Measurements from ENCODE around the gene GAP43.
"Not testable (repeated sequence)": the region's sequence is repeated elsewhere in the genome, so short reads cannot be mapped to it uniquely, and the experiment has no call there.

GAP43 gene

GRCh38 chr3:115699706-115700105 lies 76.4 kb downstream of the GAP43 start:
- no peak for DNase-seq

DNA sequence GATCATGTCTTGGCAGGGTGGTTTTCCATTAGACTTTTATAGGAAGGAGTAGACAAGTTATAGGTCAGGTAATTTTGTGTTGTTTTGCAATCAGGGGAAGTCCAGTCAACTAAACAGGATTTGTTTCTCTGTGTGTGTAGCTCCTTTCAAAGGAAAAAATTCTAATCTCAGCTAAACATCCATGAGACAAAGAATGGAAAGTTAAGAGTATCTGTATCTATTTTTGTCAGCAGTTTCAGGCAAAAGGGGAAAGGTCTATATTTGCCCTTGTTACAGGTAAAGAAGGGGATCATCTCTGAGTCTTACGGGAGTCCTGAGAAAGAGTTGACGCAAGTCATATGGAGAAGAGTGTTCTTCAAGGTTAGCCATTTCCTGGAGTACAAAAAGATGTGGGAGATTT lies 79.3 kb downstream of the GAP43 start:
- DNase-seq: no peak

DNA sequence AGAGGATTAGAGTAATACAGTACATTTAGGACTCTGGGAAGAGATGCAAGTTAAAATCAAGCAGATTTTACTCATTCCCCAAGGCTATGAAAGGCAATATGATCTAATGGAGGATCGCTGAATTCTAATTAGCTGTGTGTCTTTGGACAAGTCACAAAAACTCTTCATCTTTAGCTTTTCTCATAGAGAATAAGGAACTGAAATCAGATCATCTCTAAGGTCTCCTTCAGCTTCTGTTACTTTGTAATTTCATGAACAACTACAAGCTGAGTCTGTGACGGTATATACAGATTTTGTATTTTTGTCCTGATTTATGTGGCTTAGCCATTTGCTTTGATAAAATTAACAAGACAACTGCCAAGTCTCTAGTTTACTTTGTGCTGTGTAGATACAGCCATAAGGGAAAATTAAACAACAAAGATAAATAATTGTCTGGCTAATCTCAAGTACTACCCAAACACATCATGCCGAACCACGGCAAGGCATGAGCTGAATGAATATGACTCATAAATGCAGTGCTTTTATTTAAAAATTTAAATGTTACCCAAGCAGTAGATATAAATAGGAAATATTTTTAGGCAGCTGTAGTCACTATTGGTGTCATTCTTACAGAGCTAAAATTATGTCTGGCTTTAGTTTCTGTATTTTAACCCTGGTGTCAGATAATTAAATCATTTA lies 81.5 kb downstream of the GAP43 start:
- no peak for DNase-seq

GRCh38 chr3:115706311-115706829 lies 83.1 kb downstream of the GAP43 start:
- no peak for DNase-seq

GRCh38 chr3:115708540-115708939 lies 85.2 kb downstream of the GAP43 start:
- DNase-seq: no peak

DNA sequence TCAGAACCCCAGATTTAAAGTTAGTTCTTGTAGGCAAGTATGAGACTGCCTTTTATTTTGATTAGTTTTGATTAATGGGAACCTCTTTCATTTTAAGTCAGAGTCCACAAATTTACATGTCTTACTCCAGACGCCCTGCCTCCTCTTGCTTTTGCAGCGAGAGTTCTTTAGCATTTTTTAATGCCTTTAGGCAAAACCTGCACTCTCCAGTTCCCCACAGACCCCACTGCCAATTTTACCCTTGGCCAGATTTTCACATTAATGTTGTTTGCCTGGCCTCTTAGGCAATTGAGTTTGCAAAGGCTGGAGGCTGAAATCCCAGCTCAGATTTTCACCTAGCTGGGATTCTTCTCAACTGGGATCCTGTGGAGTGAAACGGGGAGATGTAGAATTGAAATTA lies 85.8 kb downstream of the GAP43 start:
- no peak for DNase-seq

- no peak for DNase-seq
Measured at GRCh38 chr3:115709931-115710330, 86.6 kb downstream of the GAP43 start.

DNA sequence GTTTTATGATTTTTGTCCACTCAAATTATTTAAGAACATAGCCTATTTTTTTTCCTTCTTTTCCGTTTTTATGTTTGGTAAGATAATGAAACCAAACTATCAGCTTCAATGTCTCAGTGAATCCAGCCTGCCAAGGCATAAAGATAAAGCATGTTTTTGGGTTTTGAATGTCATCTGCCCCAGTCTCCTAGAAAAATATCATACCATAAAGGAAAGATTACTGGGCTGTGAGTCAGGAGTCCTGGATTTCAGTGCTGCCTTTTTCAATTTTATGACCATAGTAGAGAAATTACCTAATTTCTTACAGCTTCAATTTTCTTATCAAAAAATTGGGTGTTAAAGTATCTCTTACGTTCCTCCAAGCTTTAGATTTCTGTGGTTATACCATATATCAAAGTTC lies 87.5 kb downstream of the GAP43 start:
- DNase-seq: no peak

- DNase-seq: no peak
Measured at GRCh38 chr3:115712871-115713270, 89.6 kb downstream of the GAP43 start.

DNA sequence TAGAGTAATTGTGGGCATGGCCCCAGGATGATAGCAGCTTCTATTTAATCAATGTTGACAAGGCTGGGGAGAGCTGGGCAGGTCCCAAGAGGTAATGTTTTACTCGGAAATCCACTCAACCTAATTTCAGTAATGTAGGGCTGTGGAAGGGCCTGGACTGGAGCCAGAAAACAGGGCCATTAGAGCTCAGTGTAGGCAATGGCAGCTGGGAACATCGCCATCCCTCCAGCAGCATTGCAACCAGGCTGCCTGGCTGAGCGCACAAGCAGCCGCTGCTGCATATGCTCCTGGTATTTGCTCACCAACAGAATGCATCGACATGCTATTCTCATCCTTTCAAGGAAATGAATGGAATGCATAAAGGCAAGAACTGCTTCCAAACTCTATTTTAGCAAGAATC lies 90.0 kb downstream of the GAP43 start:
- no peak for DNase-seq

- DNase-seq: no peak
Measured at GRCh38 chr3:115715241-115715745, 92.0 kb downstream of the GAP43 start.

DNA sequence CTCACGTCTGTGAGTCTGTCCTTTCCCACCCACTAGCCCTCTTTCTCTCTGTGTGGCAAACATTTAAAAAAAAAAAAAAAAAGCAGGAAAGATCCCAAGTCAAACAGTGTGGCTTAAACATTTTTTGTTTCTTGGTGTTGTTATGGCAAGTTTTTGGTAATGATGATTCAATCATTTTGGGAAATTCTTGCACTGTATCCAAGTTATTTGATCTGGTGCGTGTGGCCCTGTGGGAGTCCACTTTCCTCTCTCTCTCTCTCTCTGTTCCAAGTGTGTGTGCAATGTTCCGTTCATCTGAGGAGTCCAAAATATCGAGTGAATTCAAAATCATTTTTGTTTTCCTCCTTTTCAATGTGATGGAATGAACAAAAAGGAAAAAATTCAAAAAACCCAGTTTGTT lies 97.7 kb downstream of the GAP43 start:
- no peak for DNase-seq

DNA sequence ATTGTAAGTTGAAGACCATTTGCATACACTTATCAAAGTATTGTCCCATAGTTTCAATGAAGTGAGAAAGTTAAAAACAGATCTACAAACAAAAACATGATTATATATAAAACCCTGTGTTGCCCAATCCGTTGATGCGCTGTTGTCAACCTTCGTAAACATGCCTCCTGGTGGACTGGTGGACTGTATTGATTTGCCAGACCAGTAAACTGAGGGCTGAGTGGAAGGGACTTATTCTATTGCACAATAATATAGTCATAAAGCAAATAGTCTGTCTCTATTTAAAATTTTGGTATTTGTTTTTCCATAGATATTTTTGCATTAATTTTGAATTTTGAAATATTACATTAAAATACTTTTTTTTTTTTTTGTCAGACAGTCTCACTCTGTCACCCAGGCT lies 102.5 kb downstream of the GAP43 start:
- no peak for DNase-seq

DNA sequence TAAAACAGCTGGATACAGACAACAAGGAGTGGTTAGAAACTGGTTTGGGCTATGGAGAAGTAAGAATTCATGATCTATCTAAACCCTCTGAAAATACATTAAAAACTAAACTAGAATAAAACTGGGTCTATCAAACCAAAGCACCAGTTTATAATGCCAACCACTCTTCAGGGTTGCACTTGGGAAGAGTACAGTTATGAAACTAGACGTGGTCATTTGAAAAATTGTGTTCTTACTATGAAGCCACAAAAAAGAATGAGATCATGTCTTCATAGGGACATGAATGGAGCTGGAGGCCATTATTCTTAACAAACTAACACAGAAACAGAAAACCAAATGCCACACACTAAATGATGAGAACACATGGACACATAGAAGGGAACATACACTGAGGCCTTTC lies 103.8 kb downstream of the GAP43 start:
- no peak for DNase-seq

- no peak for DNase-seq
Measured at GRCh38 chr3:115728013-115728412, 104.7 kb downstream of the GAP43 start.

DNA sequence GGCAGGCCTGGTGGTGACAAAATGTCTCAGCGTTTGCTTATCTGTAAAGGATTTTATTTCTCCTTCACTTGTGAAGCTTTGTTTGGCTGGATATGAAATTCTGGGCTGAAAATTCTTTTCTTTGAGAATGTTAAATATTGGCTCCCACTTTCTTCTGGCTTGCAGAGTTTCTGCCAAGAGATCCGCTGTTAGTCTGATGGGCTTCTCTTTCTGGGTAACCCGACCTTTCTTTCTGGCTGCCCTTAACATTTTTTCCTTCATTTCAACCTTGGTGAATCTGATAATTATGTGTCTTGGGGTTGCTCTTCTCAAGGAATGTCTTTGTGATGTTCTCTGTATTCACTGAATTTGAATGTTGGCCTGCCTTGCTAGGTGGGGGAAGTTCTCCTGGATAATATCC lies 113.0 kb downstream of the GAP43 start:
- DNase-seq: not testable (repeated sequence)

GRCh38 chr3:115741650-115742049 lies 118.3 kb downstream of the GAP43 start:
- no peak for DNase-seq

DNA sequence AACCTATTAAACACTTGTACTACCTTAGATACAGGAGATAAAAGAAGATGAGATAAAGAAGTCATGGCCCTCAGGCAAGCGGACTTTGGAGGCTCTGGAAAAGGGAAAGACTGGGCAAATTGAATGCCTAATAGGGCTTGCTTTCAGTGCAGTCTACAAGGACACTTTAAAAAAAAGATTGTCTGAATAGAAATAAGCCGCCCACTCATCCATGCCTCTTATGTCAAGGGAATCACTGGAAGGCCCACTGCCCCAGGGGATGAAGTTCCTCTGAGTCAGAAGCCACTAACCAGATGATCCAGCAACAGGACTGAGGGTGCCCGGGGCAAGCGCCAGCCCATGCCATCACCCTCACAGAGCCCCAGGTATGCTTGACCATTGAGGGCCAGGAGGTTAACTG lies 121.2 kb downstream of the GAP43 start:
- not testable (repeated sequence) for DNase-seq

GRCh38 chr3:115752978-115753377 lies 129.7 kb downstream of the GAP43 start:
- not testable (repeated sequence) for DNase-seq

- no peak for DNase-seq
Measured at GRCh38 chr3:115758076-115758763, 134.9 kb downstream of the GAP43 start.

DNA sequence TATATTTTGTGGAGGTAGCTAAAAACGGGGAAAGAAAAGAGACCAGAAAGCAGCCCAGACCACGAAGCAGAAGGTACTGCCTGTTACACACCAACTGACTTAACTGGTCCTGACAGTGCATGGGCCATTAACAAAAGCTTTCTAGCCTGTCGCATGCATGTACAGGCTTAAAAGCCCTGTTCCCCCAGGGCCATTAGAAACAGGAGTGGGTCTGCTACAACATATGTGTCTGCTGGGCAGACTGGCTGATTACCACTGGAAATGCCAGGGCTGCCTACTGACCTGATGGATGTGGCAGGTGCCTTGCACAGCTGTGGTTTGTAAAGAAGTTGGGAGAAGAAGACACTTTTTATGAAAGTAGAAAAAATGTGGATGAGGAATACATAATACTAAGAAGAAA lies 137.4 kb downstream of the GAP43 start:
- DNase-seq: no peak

DNA sequence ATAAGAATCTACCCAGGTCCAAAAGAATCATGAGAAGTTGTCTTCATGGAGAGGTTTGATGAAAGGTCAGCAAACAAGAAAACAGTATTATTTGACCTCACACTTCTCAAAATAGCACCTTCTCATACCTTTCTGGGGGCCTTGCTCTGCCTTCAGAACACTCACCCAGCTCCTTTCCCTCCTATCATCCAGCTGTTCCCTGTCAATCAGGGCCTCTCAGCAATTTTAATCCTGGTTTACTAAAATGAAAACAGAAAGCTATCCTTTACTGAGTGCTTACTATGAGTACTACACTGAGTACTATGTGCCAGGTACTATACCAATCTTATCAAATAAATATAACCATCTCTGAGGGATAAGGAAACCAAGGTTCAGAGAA lies 138.6 kb downstream of the GAP43 start:
- no peak for DNase-seq

- DNase-seq: no peak
Measured at GRCh38 chr3:115766587-115767482, 143.5 kb downstream of the GAP43 start.
